Stimulated activated CD8-positive, alpha-beta memory T cell treated with anti-CD3 and anti-CD28 coated beads, Interleukin-12 subunit alpha, Interleukin-12 subunit beta, amount 100 ng/mL, for 1 hour (primary cell): Measurements from ENCODE around the gene HSD17B10.
A peak's percentile ranks its signal among the peaks of the same experiment; 100 is the strongest.
"Not testable (repeated sequence)": the region's sequence is repeated elsewhere in the genome, so short reads cannot be mapped to it uniquely, and the experiment has no call there.

ENCODE experiments used
- DNase-seq: peaks from one replicate; pipeline ENCODE4 v3.0.0-alpha.2; 2020; ENCODE audit warnings: low read depth

Gene HSD17B10

DNA sequence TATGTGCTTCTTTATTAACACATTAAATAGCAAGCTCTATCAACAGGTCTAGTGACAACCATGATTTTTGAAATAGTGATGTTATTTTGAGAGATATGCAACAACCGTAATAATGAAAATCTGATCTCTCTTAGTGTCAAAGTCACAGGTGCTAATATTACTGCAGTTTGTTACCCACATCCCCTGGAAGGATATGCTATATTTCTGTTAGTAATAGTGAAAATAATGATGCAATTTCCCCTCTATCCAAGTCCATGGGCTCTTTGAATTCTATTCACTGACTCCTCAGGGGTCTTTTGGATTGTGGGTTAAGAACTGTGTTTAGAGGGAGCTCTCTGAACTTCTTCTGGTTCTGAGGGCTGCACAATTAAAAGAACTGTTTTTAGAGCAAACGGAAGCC lies 3.0 kb upstream of the HSD17B10 start:
- DNase-seq = no peak

DNA sequence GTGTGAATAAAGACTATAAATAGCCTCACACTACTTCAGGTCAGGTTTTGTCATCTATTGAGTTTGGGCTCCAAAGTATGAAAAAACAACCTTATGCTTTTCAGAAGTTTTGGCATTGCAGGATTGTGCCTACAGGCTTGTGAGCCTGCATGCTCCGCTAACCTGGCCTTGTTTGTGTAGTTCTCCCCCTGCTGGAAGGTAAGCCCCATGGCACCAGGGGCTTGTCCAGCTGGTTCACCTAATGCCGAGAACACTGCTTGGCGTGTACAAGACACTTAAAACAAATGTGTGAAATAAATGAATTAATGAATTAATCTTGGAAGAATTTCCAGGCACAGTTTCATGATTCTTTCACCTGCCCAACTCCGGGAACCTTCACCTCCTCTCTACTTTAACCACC lies 1.8 kb upstream of the HSD17B10 start:
- DNase-seq = peak; percentile 32

DNA sequence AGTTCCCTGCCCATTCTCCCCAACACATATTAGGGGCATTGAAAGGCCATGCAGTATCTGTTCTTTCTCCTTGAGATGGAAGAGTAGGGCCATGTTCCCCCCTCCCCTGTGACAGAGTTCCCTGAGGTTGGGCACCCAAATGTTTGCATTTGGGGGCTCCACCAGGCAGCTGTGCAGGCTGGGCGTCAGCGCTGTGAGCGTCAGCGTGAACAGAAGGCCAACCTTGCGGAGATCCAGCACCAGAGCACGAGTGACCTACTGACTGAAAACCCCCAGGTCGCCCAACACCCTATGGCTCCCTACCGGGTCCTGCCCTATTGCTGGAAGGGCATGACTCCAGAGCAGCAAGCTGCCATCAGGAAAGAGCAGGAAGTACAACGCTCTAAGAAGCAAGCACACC lies 3.9 kb downstream of the HSD17B10 start:
- DNase-seq = no peak

DNA sequence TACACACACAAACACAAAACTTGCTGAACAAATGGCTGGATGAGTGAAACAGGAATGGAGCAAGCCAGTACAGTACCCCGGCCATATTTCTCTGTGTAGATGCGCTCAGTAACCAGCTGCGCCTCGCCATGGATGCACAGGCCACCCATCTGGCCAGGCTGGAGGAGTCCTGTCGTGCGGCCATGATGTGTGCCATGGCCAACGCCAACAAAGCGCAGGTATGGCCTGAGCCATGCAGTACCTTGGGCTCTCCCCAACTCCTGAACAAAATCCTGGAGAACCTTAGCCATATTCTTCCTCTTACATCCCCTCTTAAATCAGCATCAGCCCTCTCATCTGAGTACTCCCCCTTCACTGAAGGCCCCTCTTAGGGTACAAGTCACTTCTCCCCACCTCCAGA lies 4.4 kb downstream of the HSD17B10 start:
- no peak for DNase-seq

DNA sequence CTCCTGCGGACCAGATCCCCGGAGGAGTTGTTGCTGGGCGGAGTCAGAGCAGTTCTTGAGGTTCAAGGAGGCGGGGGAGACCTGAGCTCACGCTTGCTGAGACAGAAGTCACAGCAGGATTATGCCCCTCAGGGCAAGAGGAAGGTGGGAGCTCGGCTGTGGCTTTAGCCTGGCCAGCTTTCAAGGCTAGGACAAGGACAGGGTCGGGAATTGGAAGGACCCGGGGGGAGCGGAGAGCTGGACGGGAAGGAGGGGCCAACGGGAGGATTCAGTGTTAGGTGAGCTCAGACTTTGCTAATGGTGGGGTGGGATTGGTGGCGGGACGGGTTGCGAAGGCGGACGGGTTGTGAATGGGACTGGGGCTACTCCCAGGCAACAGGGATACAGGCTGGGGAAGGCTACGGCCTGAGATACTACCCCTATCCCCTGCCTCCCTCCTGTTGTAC lies 11.3 kb downstream of the HSD17B10 start, which contains the start of gene RIBC1:
TSS of gene RIBC1 (plus strand) at position 13 of the 446 bp plus-strand sequence. CDS start 3,404 bp downstream, outside the sequence.
- no peak for DNase-seq

DNA sequence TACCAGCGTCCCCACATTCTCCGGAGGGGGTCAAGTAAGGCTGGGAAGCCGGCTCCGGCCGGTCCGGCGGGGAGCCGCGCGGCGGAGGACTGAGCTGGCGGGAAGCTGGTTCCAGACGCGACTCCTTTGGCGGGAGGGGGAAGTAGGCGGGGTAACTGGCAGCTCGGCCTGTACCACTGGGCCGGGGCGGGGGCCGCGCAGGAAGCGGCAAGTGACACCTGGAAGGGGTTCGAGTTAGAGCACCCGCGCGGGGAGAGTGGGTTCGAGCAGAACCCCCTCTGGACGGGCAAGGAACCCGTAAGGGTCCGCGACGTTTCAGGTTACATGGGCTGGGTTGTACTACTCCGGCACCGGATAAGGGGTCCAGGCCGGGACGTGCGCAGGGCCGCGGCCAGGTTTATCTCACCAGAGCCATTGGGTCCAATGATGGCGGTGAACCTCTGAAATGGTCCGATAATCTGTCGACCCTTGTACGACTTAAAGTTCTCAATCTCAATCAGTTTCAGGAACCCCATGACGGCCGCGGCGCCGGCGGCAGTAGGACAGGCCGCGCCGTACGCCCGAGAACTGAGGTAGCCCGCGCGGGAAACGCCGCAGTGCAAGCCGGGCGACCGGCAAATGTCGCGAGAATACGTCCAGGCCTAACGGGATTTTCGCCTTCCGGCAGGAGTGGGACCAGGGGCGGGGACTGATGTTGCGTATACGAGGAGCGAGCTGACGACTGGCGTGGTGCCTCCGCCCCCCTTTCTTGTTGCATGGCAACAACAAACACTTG lies 11.9 kb downstream of the HSD17B10 start, which contains the start of gene SMC1A:
TSS of gene SMC1A (minus strand) at position 569 of the 775 bp plus-strand sequence. CDS start at position 515, 54 bp downstream.
- DNase-seq = peak; percentile 87

DNA sequence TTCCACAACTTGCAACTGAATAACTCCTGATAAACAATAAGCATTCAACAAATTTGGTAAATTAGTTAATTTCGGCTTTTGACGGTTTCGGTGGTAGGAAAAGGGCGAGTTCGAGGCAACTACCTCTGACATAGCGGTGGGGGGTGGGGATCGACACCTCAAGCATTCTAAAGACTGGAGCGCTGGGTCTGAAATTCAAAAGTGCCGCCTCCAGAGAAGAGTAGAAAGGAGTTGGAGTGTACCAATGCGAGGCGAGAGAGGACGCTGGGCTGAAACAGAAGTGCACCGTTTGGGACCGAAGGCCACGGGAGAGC lies 12.4 kb downstream of the HSD17B10 start:
- DNase-seq = no peak

DNA sequence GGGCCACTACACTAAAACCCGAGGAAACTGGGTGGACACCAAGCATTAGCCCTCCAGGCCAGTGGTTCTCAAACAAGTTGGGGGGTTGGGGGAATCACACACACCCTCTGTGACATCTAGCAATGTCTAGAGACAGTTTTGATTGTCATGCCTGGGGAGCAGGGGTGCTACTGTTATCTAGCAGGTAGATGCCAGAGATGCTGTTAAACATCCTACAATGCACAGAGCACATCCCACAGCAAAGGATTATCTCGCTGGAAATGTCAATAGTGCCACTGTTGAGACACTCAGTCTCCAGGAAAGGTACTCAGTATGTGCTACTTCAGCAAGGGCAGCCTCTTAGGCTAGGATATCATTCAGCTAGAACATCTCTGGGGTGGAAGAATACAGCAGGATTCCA lies 13.0 kb downstream of the HSD17B10 start:
- DNase-seq = no peak

DNA sequence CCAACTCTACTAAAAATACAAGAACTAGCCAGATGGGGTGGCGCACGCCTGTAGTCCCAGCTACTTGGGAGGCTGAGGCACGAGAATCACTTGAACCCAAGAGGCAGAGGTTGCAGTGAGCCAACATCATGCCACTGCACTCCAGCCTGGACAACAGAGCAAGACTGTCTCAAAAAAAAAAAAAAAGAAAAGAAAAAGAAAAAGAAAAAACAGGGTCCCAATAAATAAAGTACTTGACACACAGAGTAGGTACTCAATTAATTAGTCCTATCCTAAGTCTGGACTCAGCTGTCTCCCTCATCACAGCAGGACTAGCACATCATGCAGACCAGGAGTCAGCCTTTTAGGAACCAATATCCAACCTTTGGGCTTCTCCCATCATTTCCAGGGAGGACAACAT lies 13.8 kb downstream of the HSD17B10 start:
- not testable (repeated sequence) for DNase-seq

DNA sequence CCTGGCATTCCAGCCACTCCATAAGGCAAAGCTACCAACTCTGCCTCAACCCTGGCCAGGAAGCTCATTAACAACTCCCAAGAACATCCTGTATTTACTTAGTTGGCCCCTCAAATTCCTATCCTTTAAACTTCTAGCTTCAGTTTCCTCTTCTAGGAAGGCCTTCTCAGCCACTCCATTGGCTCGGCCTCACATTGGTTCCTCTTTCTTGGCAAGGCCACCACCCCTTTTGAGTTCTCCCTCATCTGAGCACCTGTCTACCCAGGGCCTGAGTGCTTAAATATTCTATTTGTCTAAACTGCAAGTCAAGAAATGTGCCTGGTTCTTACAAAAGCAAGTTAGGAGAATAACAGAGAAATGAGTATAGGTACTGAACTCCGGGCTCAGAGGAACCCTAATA lies 21.7 kb downstream of the HSD17B10 start:
- DNase-seq = no peak

DNA sequence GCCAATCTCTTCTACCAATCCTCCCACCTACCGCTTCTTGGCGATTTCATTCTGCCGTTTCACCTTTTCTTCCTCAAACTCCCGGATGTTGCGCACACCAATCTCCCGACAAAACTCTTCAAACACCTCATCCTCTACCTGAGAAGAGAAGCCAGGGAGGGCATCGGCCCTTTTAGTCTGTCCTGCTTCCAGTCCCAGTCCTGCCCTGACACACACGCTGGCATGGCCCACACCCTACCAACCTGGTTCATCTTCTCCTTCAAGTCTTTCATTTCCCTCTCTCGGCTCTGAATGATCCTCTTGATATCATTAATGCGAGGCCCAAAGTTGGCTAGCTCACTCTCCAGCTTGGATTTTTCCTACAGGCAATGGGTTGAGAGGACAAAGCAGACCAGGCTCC lies 30.6 kb downstream of the HSD17B10 start:
- DNase-seq = no peak

DNA sequence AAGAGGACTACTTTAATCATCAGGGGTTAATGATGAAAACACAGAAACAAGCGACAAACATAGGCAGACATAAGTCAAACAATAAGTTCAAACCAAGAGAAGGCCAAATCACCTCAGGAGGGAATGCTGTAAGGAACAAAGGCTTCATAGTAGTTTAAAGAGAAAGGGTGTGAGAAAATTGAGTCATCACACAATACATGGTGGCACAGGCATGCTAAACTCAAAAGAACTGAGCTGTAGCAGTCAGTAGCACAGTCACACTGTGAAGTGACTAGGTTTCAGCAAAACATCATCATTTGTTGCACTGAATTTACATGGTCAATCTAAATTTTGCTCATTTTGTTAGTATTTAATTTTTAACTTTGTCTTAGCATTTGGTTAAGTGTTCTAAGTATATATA lies 36.0 kb downstream of the HSD17B10 start:
- DNase-seq = no peak

DNA sequence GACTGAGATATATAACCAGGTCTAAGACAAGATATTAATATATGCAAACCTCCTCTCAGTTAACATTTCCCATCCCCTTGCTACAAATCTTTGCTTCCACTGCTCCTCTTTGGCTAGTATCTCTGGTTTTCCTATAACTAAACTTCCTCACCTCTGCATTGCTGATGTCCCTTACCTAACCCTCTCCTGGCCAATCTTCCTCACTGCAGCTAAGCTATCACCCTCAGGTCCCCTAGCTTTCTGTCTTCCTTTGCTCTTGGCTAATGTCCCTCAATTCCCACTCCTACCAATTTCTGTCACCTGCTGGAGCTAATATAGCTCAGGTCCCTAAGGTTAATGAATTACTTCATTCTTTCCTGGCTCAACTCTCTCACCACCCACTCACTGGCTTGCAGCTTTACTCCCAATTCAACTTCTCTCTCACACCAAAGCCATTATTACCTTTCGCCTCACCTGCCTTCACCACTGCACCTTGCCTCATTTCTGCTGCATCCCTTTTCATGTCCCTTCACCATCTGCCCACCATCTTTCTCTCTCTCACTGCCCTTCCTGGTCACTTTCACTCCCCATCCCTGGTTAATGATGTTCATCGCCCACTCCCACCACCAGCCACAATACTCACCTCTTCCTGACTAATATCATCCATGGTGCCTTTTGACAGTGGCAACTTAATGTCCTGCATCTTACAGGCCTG lies 38.4 kb downstream of the HSD17B10 start:
- DNase-seq = no peak

DNA sequence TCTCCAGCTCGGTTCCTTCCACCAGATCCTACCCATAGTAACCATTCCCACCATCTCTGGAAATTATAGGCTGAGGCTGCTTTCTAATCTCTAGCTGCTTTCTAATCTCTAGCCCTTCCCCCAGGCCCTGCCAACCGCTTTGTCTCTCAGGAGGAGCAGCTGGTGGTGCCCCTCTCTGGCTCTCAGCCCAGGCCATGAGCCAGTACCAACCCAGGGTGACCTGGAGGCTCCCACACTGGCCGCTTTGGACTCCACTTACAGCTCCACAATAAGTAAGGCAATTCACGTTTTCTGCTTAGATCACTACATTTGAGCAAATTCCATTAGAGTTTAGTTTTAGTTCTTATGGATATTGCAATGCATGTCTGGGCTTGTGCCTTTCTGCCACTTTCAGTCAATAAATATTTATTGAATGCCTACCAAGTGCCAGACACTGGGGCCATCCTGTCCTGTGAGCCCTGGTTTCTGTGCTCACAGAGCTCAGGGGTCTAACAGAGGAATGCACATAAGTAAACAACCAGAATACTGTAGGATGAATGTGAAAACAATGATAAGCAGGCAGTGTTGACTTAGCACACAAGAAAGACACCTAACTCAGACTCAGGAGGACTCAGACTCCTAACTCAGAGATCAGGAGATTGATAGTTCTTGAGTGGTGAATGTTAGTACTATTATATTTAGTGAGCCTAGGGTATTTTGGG lies 50.6 kb downstream of the HSD17B10 start:
- DNase-seq = no peak
